Neural cell (in vitro differentiated cells): ENCODE measurements around the gene LIPC.

Source experiments
- CTCF ChIP-seq: fragments of 450-650 bp; IDR thresholded peaks from 2 replicates; pipeline ENCODE4 v1.5.1; 2014; ENCODE audit warnings: antibody characterized with exemption, mild to moderate bottlenecking, moderate library complexity; ENCODE audit not compliant: poor library complexity, severe bottlenecking
- EP300 ChIP-seq: fragments of 450-650 bp; conservative IDR thresholded peaks from 2 replicates; pipeline ENCODE4 v1.6.1; 2014; ENCODE audit warnings: antibody characterized with exemption, mild to moderate bottlenecking, moderate library complexity; ENCODE audit not compliant: poor library complexity, severe bottlenecking
- EZH2 ChIP-seq: fragments of 200-600, 300-800 bp; shearing (Covaris generic), sonication (generic); IDR thresholded peaks from 2 replicates; pipeline ENCODE4 v1.6.1; 2014; ENCODE audit warnings: antibody characterized with exemption, low read length, borderline replicate concordance, mild to moderate bottlenecking; ENCODE audit not compliant: insufficient read depth, poor library complexity, severe bottlenecking
- MXI1 ChIP-seq: fragments of 450-650 bp; conservative IDR thresholded peaks from 2 replicates; pipeline ENCODE4 v1.6.1; 2014; ENCODE audit warnings: antibody characterized with exemption, mild to moderate bottlenecking; ENCODE audit not compliant: poor library complexity, severe bottlenecking
- POLR2AphosphoS5 ChIP-seq: IDR thresholded peaks from 2 replicates; pipeline ENCODE4 v1.6.1; 2012
- RAD21 ChIP-seq: fragments of 450-650 bp; conservative IDR thresholded peaks from 2 replicates; pipeline ENCODE4 v1.6.1; 2014; ENCODE audit warnings: antibody characterized with exemption, mild to moderate bottlenecking, moderate library complexity
- TAF1 ChIP-seq: IDR thresholded peaks from 2 replicates; pipeline ENCODE4 v1.6.1; 2012; ENCODE audit warnings: low read depth
- TF ChIP-seq, protein P1 (sequence below): IDR thresholded peaks from 2 replicates; pipeline ENCODE4 v1.6.1; 2012; ENCODE audit warnings: borderline replicate concordance

DNA sequence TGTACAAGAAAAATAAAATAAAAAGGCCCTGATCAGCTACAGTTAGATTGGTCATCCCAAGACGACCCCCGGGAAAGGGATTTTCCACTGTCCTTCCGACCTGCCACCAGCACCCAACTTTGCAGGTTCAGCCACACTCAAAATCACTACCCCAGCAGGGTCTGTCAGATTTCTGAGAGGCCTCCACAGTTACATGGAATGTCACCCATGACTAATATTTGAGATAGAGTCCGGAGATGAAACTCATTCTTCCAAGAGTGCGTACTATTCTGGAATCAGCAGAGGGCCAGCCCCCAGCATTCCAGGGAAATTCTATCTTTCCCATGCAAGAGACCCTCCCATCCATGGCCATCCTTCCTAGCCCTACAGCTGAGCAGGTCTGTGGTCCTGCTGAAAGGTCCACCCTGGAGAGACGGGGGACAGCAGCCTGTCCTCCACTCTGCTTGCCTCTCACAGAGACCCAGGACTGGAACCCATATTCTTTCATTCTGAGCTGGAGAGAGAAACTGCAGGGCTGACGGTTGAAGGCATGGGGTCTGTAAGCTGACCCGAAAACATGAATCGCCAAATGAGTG is 5.8 kb downstream of the LIPC start:
- TF ChIP-seq EP300 = no peak
- no peak for TF ChIP-seq CTCF
- TF ChIP-seq EZH2 = no peak
- TF ChIP-seq, protein P1, sequence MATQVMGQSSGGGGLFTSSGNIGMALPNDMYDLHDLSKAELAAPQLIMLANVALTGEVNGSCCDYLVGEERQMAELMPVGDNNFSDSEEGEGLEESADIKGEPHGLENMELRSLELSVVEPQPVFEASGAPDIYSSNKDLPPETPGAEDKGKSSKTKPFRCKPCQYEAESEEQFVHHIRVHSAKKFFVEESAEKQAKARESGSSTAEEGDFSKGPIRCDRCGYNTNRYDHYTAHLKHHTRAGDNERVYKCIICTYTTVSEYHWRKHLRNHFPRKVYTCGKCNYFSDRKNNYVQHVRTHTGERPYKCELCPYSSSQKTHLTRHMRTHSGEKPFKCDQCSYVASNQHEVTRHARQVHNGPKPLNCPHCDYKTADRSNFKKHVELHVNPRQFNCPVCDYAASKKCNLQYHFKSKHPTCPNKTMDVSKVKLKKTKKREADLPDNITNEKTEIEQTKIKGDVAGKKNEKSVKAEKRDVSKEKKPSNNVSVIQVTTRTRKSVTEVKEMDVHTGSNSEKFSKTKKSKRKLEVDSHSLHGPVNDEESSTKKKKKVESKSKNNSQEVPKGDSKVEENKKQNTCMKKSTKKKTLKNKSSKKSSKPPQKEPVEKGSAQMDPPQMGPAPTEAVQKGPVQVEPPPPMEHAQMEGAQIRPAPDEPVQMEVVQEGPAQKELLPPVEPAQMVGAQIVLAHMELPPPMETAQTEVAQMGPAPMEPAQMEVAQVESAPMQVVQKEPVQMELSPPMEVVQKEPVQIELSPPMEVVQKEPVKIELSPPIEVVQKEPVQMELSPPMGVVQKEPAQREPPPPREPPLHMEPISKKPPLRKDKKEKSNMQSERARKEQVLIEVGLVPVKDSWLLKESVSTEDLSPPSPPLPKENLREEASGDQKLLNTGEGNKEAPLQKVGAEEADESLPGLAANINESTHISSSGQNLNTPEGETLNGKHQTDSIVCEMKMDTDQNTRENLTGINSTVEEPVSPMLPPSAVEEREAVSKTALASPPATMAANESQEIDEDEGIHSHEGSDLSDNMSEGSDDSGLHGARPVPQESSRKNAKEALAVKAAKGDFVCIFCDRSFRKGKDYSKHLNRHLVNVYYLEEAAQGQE = no peak
- no peak for TF ChIP-seq POLR2AphosphoS5
- TF ChIP-seq TAF1 = no peak
- no peak for TF ChIP-seq MXI1
- no peak for TF ChIP-seq RAD21
